Keratinocyte (primary cell): ENCODE results near the gene SLC34A3.

Experiments used
- EZH2 ChIP-seq: IDR thresholded peaks from one replicate; pipeline ENCODE4 v1.6.1; 2012; ENCODE audit warnings: inconsistent platforms, mild to moderate bottlenecking, low read length, moderate library complexity
- TF ChIP-seq, protein P1 (sequence below), 3 experiments: IDR thresholded peaks in 1 of 3; conservative IDR thresholded peaks in 1 of 3; optimal IDR thresholded peaks in 1 of 3; 2 replicates in 2 of 3; 3 replicates in 1 of 3; pipeline versions ENCODE3 to v1.5.1; 2011; ENCODE audit warnings: low read length in 3 of 3, mild to moderate bottlenecking in 3 of 3, moderate library complexity in 2 of 3, control low read depth in 1 of 3, inconsistent platforms in 1 of 3; ENCODE audit not compliant: insufficient read depth in 2 of 3; ENCODE audit errors: extremely low read depth in 1 of 3

DNA sequence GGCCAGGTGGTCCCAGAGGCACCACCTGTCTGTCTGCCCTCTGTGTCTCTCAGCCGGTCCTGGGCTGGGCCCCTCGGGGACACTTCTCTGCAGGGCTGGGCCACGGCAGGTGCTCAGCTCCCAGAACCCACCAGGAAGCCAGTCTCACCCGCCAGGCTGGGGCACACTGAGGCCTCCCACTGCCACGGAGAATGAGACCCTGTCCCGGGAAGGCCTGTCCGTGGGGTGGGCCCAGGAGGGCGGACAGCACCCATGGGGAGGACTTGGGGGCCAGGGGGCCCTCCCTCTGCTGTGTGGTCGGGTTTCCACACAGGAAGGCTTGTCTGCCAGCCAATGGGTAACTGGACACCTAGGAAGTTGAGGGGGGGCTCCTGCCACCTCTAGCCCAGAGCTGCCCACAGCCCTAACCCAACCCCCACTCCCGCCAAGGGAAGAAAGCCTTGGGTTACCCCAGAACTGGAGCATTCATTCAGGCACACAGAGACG, 6.3 kb downstream of the SLC34A3 start:
- TF ChIP-seq, protein P1, sequence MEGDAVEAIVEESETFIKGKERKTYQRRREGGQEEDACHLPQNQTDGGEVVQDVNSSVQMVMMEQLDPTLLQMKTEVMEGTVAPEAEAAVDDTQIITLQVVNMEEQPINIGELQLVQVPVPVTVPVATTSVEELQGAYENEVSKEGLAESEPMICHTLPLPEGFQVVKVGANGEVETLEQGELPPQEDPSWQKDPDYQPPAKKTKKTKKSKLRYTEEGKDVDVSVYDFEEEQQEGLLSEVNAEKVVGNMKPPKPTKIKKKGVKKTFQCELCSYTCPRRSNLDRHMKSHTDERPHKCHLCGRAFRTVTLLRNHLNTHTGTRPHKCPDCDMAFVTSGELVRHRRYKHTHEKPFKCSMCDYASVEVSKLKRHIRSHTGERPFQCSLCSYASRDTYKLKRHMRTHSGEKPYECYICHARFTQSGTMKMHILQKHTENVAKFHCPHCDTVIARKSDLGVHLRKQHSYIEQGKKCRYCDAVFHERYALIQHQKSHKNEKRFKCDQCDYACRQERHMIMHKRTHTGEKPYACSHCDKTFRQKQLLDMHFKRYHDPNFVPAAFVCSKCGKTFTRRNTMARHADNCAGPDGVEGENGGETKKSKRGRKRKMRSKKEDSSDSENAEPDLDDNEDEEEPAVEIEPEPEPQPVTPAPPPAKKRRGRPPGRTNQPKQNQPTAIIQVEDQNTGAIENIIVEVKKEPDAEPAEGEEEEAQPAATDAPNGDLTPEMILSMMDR (optimal IDR thresholded peaks at IDR 0.05 in 1 of 3, IDR thresholded peaks at IDR 0.05 in 1 of 3, conservative IDR thresholded peaks at IDR 0.05 in 1 of 3; ENCODE audit: extremely low read depth in 1 of 3, insufficient read depth in 2 of 3, low read length in 3 of 3), result no peak
- no peak for TF ChIP-seq EZH2
